ENCODE data around the gene USP34. TPM values are rescaled to one million over a fixed set of nuclear protein-coding genes. Genes with fewer than 3 reads are reported as not detected.

The USP34 gene
- total and polyA plus RNA-seq, 5 donors from 2014 or later = 16.6 to 197 (median 17.7) TPM

DNA sequence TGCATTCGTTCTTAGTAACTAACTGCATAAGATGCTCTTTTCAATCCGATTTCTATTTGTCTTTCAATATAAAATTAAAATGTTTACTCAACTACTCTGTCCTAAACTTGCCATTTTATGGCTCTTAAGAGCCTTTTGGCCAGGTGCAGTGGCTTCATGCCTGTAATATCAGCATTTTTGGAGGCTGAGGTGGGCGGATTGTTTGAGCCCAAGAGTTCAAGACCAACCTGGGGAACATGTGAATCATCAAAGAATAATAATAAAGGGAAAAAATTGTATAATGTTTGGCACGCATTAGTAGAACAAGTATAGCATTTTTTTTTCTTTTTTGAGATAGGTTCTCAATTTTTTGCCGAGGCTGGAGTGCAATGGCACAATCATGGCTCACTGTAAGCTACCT is 216.4 kb downstream of the USP34 start:
- H3K4me1 ChIP-seq (ENCODE audit: control insufficient read depth, insufficient read depth, low read length, poor library complexity, severe bottlenecking) = no peaks in the 10 kb centered on the region
- DNase-seq = no peak
- Mint-ChIP-seq H3K36me3 (peaks cover 54% of the 10 kb centered on the region), H3K27me3 (no peaks in the 10 kb centered on the region), H3K27ac (no peak overlapping the region), H3K9me3 (no peaks in the 10 kb centered on the region), H3K4me1 (peaks cover 0 to 15% (median 8%) of the 10 kb centered on the region in 4 donors), H3K4me3 (no peak overlapping the region)
- H3K36me3 ChIP-seq (ENCODE audit: control insufficient read depth, insufficient read depth, low read length) = peaks cover 74% of the 10 kb centered on the region
- H3K27me3 ChIP-seq (ENCODE audit: control insufficient read depth, insufficient read depth, low read length) = no peaks in the 10 kb centered on the region
- no peaks in the 10 kb centered on the region for H3K9me3 ChIP-seq (ENCODE audit: control insufficient read depth in 2 of 2, low read length in 2 of 2)
- H3K4me3 ChIP-seq (ENCODE audit: low read depth, low read length) = no peak overlapping the region
- H3K27ac ChIP-seq (ENCODE audit: insufficient read depth, low read length, poor library complexity, severe bottlenecking) = no peak overlapping the region
- ATAC-seq (ENCODE audit: low read depth in 2 of 2) = no peak

GRCh38 chr2:61253136-61253535 is 217.8 kb downstream of the USP34 start:
- Histone ChIP-seq H3K9me3 (ENCODE audit: control insufficient read depth in 2 of 2, low read length in 2 of 2) (no peaks in the 10 kb centered on the region), H3K27ac (ENCODE audit: insufficient read depth, low read length, poor library complexity, severe bottlenecking) (no peak overlapping the region), H3K4me3 (ENCODE audit: low read depth, low read length) (no peak overlapping the region), H3K4me1 (ENCODE audit: control insufficient read depth, insufficient read depth, low read length, poor library complexity, severe bottlenecking) (no peaks in the 10 kb centered on the region), H3K27me3 (ENCODE audit: control insufficient read depth, insufficient read depth, low read length) (no peaks in the 10 kb centered on the region), H3K36me3 (ENCODE audit: control insufficient read depth, insufficient read depth, low read length) (peaks cover 70% of the 10 kb centered on the region)
- Mint-ChIP-seq H3K9me3 (no peaks in the 10 kb centered on the region), H3K27ac (peak overlapping the region in 1 of 3 donors; percentile 65), H3K36me3 (peaks cover 50% of the 10 kb centered on the region), H3K4me3 (no peak overlapping the region), H3K4me1 (peaks cover 0 to 23% (median 8%) of the 10 kb centered on the region in 4 donors), H3K27me3 (no peaks in the 10 kb centered on the region)
- ATAC-seq (ENCODE audit: low read depth in 2 of 2) = no peak
- no peak for DNase-seq

- H3K4me1 Mint-ChIP-seq = peaks cover 0 to 24% (median 9%) of the 10 kb centered on the region in 4 donors
- ATAC-seq (ENCODE audit: low read depth in 2 of 2) (no peak), DNase-seq (no peak)
- peaks cover 73% of the 10 kb centered on the region for H3K36me3 ChIP-seq (ENCODE audit: control insufficient read depth, insufficient read depth, low read length)
- no peak overlapping the region for H3K27ac ChIP-seq (ENCODE audit: insufficient read depth, low read length, poor library complexity, severe bottlenecking)
- no peaks in the 10 kb centered on the region for H3K9me3 ChIP-seq (ENCODE audit: control insufficient read depth in 2 of 2, low read length in 2 of 2)
- H3K4me1 ChIP-seq (ENCODE audit: control insufficient read depth, insufficient read depth, low read length, poor library complexity, severe bottlenecking) = no peaks in the 10 kb centered on the region
- H3K27me3 ChIP-seq (ENCODE audit: control insufficient read depth, insufficient read depth, low read length) = no peaks in the 10 kb centered on the region
- H3K4me3 ChIP-seq (ENCODE audit: low read depth, low read length) = no peak overlapping the region
- H3K9me3 Mint-ChIP-seq = no peaks in the 10 kb centered on the region
- no peak overlapping the region for H3K27ac Mint-ChIP-seq
- H3K36me3 Mint-ChIP-seq = peaks cover 54% of the 10 kb centered on the region
- no peaks in the 10 kb centered on the region for H3K27me3 Mint-ChIP-seq
- no peak overlapping the region for H3K4me3 Mint-ChIP-seq
These were observed 218.9 kb downstream of the USP34 start for GRCh38 chr2:61252031-61252430.

DNA sequence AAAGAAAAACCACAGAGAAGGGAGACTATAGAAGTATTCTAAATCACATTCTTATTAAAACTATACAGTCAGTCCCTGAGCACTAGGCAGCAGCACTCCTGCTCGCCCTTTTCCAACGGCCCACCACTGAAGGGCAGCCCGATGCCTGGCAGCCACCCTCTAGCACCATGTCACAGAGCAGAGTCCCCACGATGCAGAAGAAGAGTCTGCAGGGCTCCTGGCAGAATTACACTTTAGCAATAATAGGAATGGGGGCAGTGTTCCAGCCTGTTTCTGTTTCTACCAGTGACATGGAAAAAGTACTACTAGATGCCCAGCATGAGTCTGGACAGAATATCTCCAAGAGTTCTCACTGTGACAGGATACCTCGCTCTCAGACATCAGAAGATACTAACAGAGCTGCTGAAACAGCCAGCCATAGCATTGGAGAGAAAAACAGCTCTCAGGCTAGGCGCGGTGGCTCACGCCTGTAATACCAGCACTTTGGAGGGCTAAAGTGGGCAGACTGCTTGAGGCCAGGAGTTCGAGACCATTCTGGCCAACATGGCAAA is 221.3 kb downstream of the USP34 start:
- no peak for ATAC-seq (ENCODE audit: low read depth in 2 of 2)

DNA sequence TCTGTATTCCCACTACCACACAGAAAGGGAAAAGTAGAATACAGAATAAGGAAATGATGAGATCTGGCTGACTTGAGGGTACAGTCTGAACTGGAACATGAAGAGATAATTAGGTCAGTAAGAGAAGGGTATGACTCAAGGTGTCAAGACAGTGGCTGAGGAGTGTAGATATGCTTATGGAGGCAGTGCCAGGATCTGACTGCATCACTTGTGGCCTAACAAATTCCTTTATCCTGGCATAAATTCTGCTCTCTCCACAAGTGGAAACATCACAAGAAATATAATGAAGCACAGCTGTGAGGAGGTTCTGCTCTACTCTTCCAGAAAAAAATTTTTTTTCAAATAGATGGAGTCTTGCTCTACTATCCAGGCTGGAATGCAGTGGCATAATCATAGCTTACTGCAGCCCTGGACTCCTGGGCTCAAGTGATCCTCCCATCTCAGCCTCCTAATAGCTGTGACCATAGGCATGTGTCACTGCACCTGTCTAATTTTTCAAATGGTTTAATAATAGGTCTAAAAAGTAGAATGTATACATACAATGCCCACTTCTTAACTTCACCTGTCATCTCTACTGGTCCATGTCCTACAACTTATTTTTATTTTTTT is 223.6 kb downstream of the USP34 start:
- Mint-ChIP-seq H3K27me3 (no peaks in the 10 kb centered on the region), H3K27ac (peak overlapping the region in 1 of 3 donors; percentile 24), H3K4me1 (peaks cover 0 to 18% (median 5%) of the 10 kb centered on the region in 4 donors), H3K4me3 (no peak overlapping the region), H3K36me3 (peaks cover 53% of the 10 kb centered on the region), H3K9me3 (no peaks in the 10 kb centered on the region)
- H3K9me3 ChIP-seq (ENCODE audit: control insufficient read depth in 2 of 2, low read length in 2 of 2) = no peaks in the 10 kb centered on the region
- no peak overlapping the region for H3K27ac ChIP-seq (ENCODE audit: insufficient read depth, low read length, poor library complexity, severe bottlenecking)
- no peak overlapping the region for H3K4me3 ChIP-seq (ENCODE audit: low read depth, low read length)
- peaks cover 70% of the 10 kb centered on the region for H3K36me3 ChIP-seq (ENCODE audit: control insufficient read depth, insufficient read depth, low read length)
- DNase-seq = no peak
- no peaks in the 10 kb centered on the region for H3K4me1 ChIP-seq (ENCODE audit: control insufficient read depth, insufficient read depth, low read length, poor library complexity, severe bottlenecking)
- ATAC-seq (ENCODE audit: low read depth in 2 of 2) = no peak
- H3K27me3 ChIP-seq (ENCODE audit: control insufficient read depth, insufficient read depth, low read length) = no peaks in the 10 kb centered on the region

More for the DNA sequence above, 221.3 kb downstream of the USP34 start:
- DNase-seq = no peak
- Histone ChIP-seq H3K36me3 (ENCODE audit: control insufficient read depth, insufficient read depth, low read length) (peaks cover 73% of the 10 kb centered on the region), H3K27me3 (ENCODE audit: control insufficient read depth, insufficient read depth, low read length) (no peaks in the 10 kb centered on the region), H3K4me3 (ENCODE audit: low read depth, low read length) (no peak overlapping the region), H3K4me1 (ENCODE audit: control insufficient read depth, insufficient read depth, low read length, poor library complexity, severe bottlenecking) (no peaks in the 10 kb centered on the region), H3K9me3 (ENCODE audit: control insufficient read depth in 2 of 2, low read length in 2 of 2) (no peaks in the 10 kb centered on the region), H3K27ac (ENCODE audit: insufficient read depth, low read length, poor library complexity, severe bottlenecking) (no peak overlapping the region)
- H3K9me3 Mint-ChIP-seq = no peaks in the 10 kb centered on the region
- no peak overlapping the region for H3K4me3 Mint-ChIP-seq
- peaks cover 57% of the 10 kb centered on the region for H3K36me3 Mint-ChIP-seq
- no peaks in the 10 kb centered on the region for H3K27me3 Mint-ChIP-seq
- peaks cover 0 to 32% (median 9%) of the 10 kb centered on the region in 4 donors for H3K4me1 Mint-ChIP-seq
- H3K27ac Mint-ChIP-seq = peak overlapping the region in 1 of 3 donors; percentile 52

DNA sequence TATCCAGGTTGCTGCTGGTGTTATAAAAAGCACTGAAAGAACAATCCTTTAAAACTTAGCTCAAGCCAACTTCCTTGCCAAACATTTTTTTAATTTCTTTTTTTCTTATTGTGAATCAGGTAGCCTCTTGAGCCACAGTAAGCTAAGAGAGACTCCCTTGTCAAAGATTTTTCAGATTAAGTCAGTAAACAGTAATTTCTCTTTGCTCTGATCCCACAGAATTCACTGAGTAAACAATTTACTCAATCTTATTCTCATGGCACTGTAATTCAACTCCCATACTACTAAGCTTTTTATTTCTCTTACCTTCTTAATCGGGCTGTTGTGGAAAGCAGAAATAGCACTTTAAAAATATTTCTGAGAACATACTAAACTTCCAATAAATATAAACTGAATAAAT is 226.2 kb downstream of the USP34 start:
- peaks cover 67% of the 10 kb centered on the region for H3K36me3 ChIP-seq (ENCODE audit: control insufficient read depth, insufficient read depth, low read length)
- peaks cover 52% of the 10 kb centered on the region for H3K36me3 Mint-ChIP-seq
- H3K27ac Mint-ChIP-seq = peak overlapping the region in 1 of 3 donors; percentile 75

GRCh38 chr2:61241266-61241665 is 229.6 kb downstream of the USP34 start:
- Mint-ChIP-seq H3K27ac (peak overlapping the region in 2 of 3 donors; percentile 31 to 49), H3K36me3 (peaks cover 45% of the 10 kb centered on the region), H3K4me3 (peak overlapping the region in 1 of 4 donors; percentile 43), H3K9me3 (no peaks in the 10 kb centered on the region), H3K4me1 (peaks cover 18 to 28% (median 23%) of the 10 kb centered on the region in 4 donors), H3K27me3 (no peaks in the 10 kb centered on the region)
- Histone ChIP-seq H3K9me3 (ENCODE audit: control insufficient read depth in 2 of 2, low read length in 2 of 2) (no peaks in the 10 kb centered on the region), H3K4me3 (ENCODE audit: low read depth, low read length) (no peak overlapping the region), H3K4me1 (ENCODE audit: control insufficient read depth, insufficient read depth, low read length, poor library complexity, severe bottlenecking) (peaks cover 21% of the 10 kb centered on the region), H3K36me3 (ENCODE audit: control insufficient read depth, insufficient read depth, low read length) (peaks cover 41% of the 10 kb centered on the region), H3K27ac (ENCODE audit: insufficient read depth, low read length, poor library complexity, severe bottlenecking) (no peak overlapping the region), H3K27me3 (ENCODE audit: control insufficient read depth, insufficient read depth, low read length) (no peaks in the 10 kb centered on the region)
- ATAC-seq (ENCODE audit: low read depth in 2 of 2) (no peak), DNase-seq (no peak)

More for the DNA sequence above, 226.2 kb downstream of the USP34 start:
- no peaks in the 10 kb centered on the region for H3K27me3 Mint-ChIP-seq
- Histone ChIP-seq H3K27me3 (ENCODE audit: control insufficient read depth, insufficient read depth, low read length) (no peaks in the 10 kb centered on the region), H3K4me3 (ENCODE audit: low read depth, low read length) (no peak overlapping the region), H3K9me3 (ENCODE audit: control insufficient read depth in 2 of 2, low read length in 2 of 2) (no peaks in the 10 kb centered on the region), H3K4me1 (ENCODE audit: control insufficient read depth, insufficient read depth, low read length, poor library complexity, severe bottlenecking) (no peaks in the 10 kb centered on the region), H3K27ac (ENCODE audit: insufficient read depth, low read length, poor library complexity, severe bottlenecking) (no peak overlapping the region)
- ATAC-seq (ENCODE audit: low read depth in 2 of 2) = no peak
- no peak overlapping the region for H3K4me3 Mint-ChIP-seq
- no peaks in the 10 kb centered on the region for H3K9me3 Mint-ChIP-seq
- H3K4me1 Mint-ChIP-seq = peaks cover under 1 to 18% (median 8%) of the 10 kb centered on the region in 4 donors
- no peak for DNase-seq
